ENCODE data around the gene DIMT1.

DNA sequence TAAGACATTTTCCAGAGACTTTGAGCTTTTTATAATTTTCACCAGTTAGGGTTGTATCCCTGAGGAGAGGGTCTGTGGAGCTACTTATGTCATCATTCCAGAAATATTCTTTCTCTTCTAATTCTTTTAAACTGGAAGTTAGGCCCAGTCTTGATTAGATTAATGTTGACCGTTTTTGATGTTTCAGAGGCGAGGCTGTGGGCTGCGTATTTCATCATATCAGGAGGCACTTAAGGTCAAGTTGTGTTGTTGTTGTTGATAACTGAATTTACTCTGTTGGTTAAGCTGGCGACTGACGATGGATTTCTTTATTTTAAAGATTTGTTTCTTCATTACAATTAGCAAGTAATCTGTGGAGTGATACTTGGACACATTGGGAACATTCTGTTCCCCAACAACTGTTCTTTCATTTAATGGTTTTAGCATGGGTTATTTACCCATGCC, 28.9 kb upstream of the DIMT1 start:
- TF ChIP-seq, protein P1, sequence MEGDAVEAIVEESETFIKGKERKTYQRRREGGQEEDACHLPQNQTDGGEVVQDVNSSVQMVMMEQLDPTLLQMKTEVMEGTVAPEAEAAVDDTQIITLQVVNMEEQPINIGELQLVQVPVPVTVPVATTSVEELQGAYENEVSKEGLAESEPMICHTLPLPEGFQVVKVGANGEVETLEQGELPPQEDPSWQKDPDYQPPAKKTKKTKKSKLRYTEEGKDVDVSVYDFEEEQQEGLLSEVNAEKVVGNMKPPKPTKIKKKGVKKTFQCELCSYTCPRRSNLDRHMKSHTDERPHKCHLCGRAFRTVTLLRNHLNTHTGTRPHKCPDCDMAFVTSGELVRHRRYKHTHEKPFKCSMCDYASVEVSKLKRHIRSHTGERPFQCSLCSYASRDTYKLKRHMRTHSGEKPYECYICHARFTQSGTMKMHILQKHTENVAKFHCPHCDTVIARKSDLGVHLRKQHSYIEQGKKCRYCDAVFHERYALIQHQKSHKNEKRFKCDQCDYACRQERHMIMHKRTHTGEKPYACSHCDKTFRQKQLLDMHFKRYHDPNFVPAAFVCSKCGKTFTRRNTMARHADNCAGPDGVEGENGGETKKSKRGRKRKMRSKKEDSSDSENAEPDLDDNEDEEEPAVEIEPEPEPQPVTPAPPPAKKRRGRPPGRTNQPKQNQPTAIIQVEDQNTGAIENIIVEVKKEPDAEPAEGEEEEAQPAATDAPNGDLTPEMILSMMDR (IDR thresholded peaks at IDR 0.05) = no peak
- no peak for TF ChIP-seq POLR2A (IDR thresholded peaks at IDR 0.05)

All from testis (tissue), 2 donors.